ENCODE measurements around the gene IDH1. TPM values are rescaled to one million over a fixed set of nuclear protein-coding genes. Genes with fewer than 3 reads are reported as not detected.

Gene IDH1
- total and polyA plus RNA-seq, 10 of the 15 experiments (the other 5 are each of a cell fraction or from before 2014, with no cell fraction given), result 39.0 to 114 (median 55.0) TPM

DNA sequence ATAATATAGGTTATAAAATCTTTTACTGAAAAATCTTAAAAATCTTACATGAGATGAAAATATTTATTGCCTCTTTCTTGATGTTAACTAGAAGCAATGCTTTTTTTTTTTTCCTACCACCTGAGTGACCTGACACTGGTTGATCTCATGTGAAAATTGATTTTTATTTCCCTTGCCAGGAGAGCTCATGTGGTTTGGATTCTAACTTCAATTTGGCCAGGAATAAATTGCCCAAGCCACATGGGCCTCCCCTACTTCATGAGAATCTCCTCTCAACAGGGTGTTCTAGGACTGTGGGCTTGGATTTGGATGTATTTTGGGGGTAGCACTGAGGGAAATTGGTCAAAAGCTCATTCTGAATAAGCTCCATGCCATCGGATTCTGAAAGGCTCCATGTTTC lies 20.1 kb downstream of the IDH1 start:
- POLR2A ChIA-PET, result interaction anchor here (1.0 kb wide), 1 partner anchor 13 kb away, joined by 5 read pairs; no protein-coding TSS in a partner anchor
- in situ Hi-C loops (cut with MboI), result no loop called here
- WGBS (ENCODE audit: insufficient coverage, insufficient replicate concordance, low lambda C conversion rate, missing lambda C conversion rate), result 92% methylated on average over 1 of the region's 1 CpG
- Histone ChIP-seq H3K27ac (ENCODE audit: control insufficient read depth, insufficient read depth) (no peak overlapping the region), H3K36me3 (ENCODE audit: control insufficient read depth in 2 of 2, insufficient read depth in 2 of 2, low read length in 1 of 2) (peaks cover 0 to 4% of the 10 kb centered on the region in 2 experiments; a peak in 3 of 4 replicates), H3K9me3 (replicated peaks; ENCODE audit: control insufficient read depth, insufficient read depth, low read length) (0 out of 3 replicates have a peak, but pooled peaks cover 2% of the 10 kb centered on the region), H3K4me3 (no peak overlapping the region), H3K79me2 (ENCODE audit: control insufficient read depth, insufficient read depth, low read length) (no peaks in the 10 kb centered on the region), H4K20me1 (ENCODE audit: control insufficient read depth, insufficient read depth) (no peaks in the 10 kb centered on the region), H3K4me1 (ENCODE audit: control insufficient read depth, insufficient read depth, low read length) (no peaks in the 10 kb centered on the region), H2AFZ (ENCODE audit: control insufficient read depth, low read depth, low read length) (no peak overlapping the region), H3K9ac (ENCODE audit: control insufficient read depth, insufficient read depth, low read length) (no peak overlapping the region), H3K27me3 (replicated peaks in 1 of 2; ENCODE audit: control insufficient read depth in 2 of 2, insufficient read depth in 2 of 2, low read length in 1 of 2) (no peaks in the 10 kb centered on the region), H3K4me2 (ENCODE audit: control insufficient read depth, insufficient read depth) (no peak overlapping the region)
- BruUV-seq (replicated peaks), result no TSS peak
- RAD21 ChIA-PET (ENCODE audit: unreplicated experiment), result no interaction called here
- FAIRE-seq (no peak), DNase-seq (ENCODE audit: low read depth, low spot score) (no peak), ATAC-seq (no peak)
- SMC1A ChIA-PET (ENCODE audit: uncharacterized antibody, unreplicated experiment), result interaction anchor here (0.7 kb wide), 1 partner anchor 10 kb away, joined by 3 read pairs; no protein-coding TSS in a partner anchor
- CTCF ChIA-PET, result interaction anchor here (0.6 to 0.7 kb wide), 4 partner anchors 15 to 255 kb away, joined by 3 to 4 read pairs (median 4); no protein-coding TSS in a partner anchor
- no peak for TF ChIP-seq HCFC1 (IDR thresholded peaks at IDR 0.05; ENCODE audit: low read length)
- no peak for TF ChIP-seq TBL1XR1 (IDR thresholded peaks at IDR 0.05; ENCODE audit: low read depth, low read length)
- no peak for TF ChIP-seq SRF (IDR thresholded peaks at IDR 0.05; ENCODE audit: low read depth in 2 of 2, low read length in 2 of 2)
- TF ChIP-seq CBX3 (IDR thresholded peaks at IDR 0.05; ENCODE audit: borderline replicate concordance, low read depth), result no peak
- TF ChIP-seq, protein P1, sequence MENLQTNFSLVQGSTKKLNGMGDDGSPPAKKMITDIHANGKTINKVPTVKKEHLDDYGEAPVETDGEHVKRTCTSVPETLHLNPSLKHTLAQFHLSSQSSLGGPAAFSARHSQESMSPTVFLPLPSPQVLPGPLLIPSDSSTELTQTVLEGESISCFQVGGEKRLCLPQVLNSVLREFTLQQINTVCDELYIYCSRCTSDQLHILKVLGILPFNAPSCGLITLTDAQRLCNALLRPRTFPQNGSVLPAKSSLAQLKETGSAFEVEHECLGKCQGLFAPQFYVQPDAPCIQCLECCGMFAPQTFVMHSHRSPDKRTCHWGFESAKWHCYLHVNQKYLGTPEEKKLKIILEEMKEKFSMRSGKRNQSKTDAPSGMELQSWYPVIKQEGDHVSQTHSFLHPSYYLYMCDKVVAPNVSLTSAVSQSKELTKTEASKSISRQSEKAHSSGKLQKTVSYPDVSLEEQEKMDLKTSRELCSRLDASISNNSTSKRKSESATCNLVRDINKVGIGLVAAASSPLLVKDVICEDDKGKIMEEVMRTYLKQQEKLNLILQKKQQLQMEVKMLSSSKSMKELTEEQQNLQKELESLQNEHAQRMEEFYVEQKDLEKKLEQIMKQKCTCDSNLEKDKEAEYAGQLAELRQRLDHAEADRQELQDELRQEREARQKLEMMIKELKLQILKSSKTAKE (IDR thresholded peaks at IDR 0.05; ENCODE audit: low read depth, poor library complexity, severe bottlenecking), result no peak
- TF ChIP-seq MXI1 (IDR thresholded peaks at IDR 0.05; ENCODE audit: low read depth, low read length), result no peak
- TF ChIP-seq POLR2AphosphoS2 (IDR thresholded peaks at IDR 0.05; ENCODE audit: low read depth, low read length), result no peak
- TF ChIP-seq, protein P2, sequence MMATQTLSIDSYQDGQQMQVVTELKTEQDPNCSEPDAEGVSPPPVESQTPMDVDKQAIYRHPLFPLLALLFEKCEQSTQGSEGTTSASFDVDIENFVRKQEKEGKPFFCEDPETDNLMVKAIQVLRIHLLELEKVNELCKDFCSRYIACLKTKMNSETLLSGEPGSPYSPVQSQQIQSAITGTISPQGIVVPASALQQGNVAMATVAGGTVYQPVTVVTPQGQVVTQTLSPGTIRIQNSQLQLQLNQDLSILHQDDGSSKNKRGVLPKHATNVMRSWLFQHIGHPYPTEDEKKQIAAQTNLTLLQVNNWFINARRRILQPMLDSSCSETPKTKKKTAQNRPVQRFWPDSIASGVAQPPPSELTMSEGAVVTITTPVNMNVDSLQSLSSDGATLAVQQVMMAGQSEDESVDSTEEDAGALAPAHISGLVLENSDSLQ (IDR thresholded peaks at IDR 0.05), result no peak
- TF ChIP-seq SP1 (IDR thresholded peaks at IDR 0.05; ENCODE audit: low read depth, low read length), result no peak
- no peak for TF ChIP-seq HDGF (IDR thresholded peaks at IDR 0.05)
- TF ChIP-seq RELA (IDR thresholded peaks at IDR 0.05; ENCODE audit: borderline replicate concordance, partially characterized antibody), result no peak
- no peak for TF ChIP-seq KAT2A (conservative IDR thresholded peaks at IDR 0.05; ENCODE audit: control insufficient read depth, low read depth, low read length)
- TF ChIP-seq KLF5 (IDR thresholded peaks at IDR 0.05; ENCODE audit: partially characterized antibody), result no peak
- TF ChIP-seq MTA2 (IDR thresholded peaks at IDR 0.05; ENCODE audit: low read depth), result no peak
- no peak for TF ChIP-seq NR2C1 (IDR thresholded peaks at IDR 0.05)
- TF ChIP-seq TCF3 (IDR thresholded peaks at IDR 0.05; ENCODE audit: borderline replicate concordance, insufficient read depth, low read depth, low read length), result no peak
- no peak for TF ChIP-seq CHD4 (IDR thresholded peaks at IDR 0.05)
- intact Hi-C loops (cut with micrococcal nuclease; ENCODE audit: unreplicated experiment), result no loop called here
